ENCODE measurements around the gene VCL. TPM values are rescaled to one million over a fixed set of nuclear protein-coding genes. Genes with fewer than 3 reads are reported as not detected.
A peak's percentile ranks its signal among the peaks of the same experiment; 100 is the strongest.

The VCL gene
- total and polyA plus RNA-seq, 9 of the 15 experiments (the other 6 are each of a cell fraction or from before 2014, with no cell fraction given): 29.8 to 186 (median 76.4) TPM

- peak; percentile 92 for TF ChIP-seq PRPF4 (IDR thresholded peaks at IDR 0.05; ENCODE audit: insufficient read depth, low read depth, low read length, poor library complexity, severe bottlenecking)
- TF ChIP-seq CTBP1 (IDR thresholded peaks at IDR 0.05; ENCODE audit: borderline replicate concordance): peak; percentile 91
- 0 out of 2 replicates have a peak, but pooled peaks have one; percentile 11 for TF ChIP-seq SMARCA4 (IDR thresholded peaks at IDR 0.05)
- TF ChIP-seq EWSR1 (IDR thresholded peaks at IDR 0.05; ENCODE audit: borderline replicate concordance, low read depth, partially characterized antibody): no peak
- no peak for TF ChIP-seq ZNF583 (CRISPR knock-in tag; IDR thresholded peaks at IDR 0.05)
- peak; percentile 52; the same call in 1 of the 2 replicates for TF ChIP-seq GABPB1 (CRISPR knock-in tag; IDR thresholded peaks at IDR 0.05)
- no peak for TF ChIP-seq SNIP1 (IDR thresholded peaks at IDR 0.05; ENCODE audit: low read depth)
- no peak for TF ChIP-seq FOXP4 (CRISPR knock-in tag; IDR thresholded peaks at IDR 0.05; ENCODE audit: borderline replicate concordance)
- TF ChIP-seq, protein P1, sequence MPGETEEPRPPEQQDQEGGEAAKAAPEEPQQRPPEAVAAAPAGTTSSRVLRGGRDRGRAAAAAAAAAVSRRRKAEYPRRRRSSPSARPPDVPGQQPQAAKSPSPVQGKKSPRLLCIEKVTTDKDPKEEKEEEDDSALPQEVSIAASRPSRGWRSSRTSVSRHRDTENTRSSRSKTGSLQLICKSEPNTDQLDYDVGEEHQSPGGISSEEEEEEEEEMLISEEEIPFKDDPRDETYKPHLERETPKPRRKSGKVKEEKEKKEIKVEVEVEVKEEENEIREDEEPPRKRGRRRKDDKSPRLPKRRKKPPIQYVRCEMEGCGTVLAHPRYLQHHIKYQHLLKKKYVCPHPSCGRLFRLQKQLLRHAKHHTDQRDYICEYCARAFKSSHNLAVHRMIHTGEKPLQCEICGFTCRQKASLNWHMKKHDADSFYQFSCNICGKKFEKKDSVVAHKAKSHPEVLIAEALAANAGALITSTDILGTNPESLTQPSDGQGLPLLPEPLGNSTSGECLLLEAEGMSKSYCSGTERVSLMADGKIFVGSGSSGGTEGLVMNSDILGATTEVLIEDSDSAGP (CRISPR knock-in tag; IDR thresholded peaks at IDR 0.05): no peak
- peak; percentile 91 for TF ChIP-seq NKRF (IDR thresholded peaks at IDR 0.05; ENCODE audit: borderline replicate concordance)
- no peak; the same call in 1 of the 2 replicates for TF ChIP-seq TCF3 (CRISPR knock-in tag; IDR thresholded peaks at IDR 0.05)
- TF ChIP-seq, protein P2, sequence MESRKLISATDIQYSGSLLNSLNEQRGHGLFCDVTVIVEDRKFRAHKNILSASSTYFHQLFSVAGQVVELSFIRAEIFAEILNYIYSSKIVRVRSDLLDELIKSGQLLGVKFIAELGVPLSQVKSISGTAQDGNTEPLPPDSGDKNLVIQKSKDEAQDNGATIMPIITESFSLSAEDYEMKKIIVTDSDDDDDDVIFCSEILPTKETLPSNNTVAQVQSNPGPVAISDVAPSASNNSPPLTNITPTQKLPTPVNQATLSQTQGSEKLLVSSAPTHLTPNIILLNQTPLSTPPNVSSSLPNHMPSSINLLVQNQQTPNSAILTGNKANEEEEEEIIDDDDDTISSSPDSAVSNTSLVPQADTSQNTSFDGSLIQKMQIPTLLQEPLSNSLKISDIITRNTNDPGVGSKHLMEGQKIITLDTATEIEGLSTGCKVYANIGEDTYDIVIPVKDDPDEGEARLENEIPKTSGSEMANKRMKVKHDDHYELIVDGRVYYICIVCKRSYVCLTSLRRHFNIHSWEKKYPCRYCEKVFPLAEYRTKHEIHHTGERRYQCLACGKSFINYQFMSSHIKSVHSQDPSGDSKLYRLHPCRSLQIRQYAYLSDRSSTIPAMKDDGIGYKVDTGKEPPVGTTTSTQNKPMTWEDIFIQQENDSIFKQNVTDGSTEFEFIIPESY (CRISPR knock-in tag; IDR thresholded peaks at IDR 0.05): no peak
- no peak for TF ChIP-seq PBX2 (CRISPR knock-in tag; IDR thresholded peaks at IDR 0.05; ENCODE audit: low read depth)
- TF ChIP-seq PBX2 (tag; conservative IDR thresholded peaks at IDR 0.05; ENCODE audit: low read depth): no peak
- peak; percentile 88 for TF ChIP-seq SP1 (CRISPR knock-in tag; IDR thresholded peaks at IDR 0.05)
- no peak for TF ChIP-seq SMARCC2 (IDR thresholded peaks at IDR 0.05; ENCODE audit: low read depth)
- TF ChIP-seq PTBP1 (IDR thresholded peaks at IDR 0.05; ENCODE audit: low read depth, low read length): peak; percentile 92
These were observed at the start of gene VCL (continued) for GRCh38 chr10:73997787-73998622.

All from K562 (cell line).